Embryonic facial prominence (tissue), 1 donor: Measurements from ENCODE around the gene FAM111A.
"Not testable (repeated sequence)": the region's sequence is repeated elsewhere in the genome, so short reads cannot be mapped to it uniquely, and the experiment has no call there.

Experiments used
- DNase-seq: peaks from one replicate; pipeline ENCODE4 v3.0.0-alpha.2; 2016; ENCODE audit errors: extremely low spot score

FAM111A gene, protein sequence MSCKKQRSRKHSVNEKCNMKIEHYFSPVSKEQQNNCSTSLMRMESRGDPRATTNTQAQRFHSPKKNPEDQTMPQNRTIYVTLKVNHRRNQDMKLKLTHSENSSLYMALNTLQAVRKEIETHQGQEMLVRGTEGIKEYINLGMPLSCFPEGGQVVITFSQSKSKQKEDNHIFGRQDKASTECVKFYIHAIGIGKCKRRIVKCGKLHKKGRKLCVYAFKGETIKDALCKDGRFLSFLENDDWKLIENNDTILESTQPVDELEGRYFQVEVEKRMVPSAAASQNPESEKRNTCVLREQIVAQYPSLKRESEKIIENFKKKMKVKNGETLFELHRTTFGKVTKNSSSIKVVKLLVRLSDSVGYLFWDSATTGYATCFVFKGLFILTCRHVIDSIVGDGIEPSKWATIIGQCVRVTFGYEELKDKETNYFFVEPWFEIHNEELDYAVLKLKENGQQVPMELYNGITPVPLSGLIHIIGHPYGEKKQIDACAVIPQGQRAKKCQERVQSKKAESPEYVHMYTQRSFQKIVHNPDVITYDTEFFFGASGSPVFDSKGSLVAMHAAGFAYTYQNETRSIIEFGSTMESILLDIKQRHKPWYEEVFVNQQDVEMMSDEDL

DNA sequence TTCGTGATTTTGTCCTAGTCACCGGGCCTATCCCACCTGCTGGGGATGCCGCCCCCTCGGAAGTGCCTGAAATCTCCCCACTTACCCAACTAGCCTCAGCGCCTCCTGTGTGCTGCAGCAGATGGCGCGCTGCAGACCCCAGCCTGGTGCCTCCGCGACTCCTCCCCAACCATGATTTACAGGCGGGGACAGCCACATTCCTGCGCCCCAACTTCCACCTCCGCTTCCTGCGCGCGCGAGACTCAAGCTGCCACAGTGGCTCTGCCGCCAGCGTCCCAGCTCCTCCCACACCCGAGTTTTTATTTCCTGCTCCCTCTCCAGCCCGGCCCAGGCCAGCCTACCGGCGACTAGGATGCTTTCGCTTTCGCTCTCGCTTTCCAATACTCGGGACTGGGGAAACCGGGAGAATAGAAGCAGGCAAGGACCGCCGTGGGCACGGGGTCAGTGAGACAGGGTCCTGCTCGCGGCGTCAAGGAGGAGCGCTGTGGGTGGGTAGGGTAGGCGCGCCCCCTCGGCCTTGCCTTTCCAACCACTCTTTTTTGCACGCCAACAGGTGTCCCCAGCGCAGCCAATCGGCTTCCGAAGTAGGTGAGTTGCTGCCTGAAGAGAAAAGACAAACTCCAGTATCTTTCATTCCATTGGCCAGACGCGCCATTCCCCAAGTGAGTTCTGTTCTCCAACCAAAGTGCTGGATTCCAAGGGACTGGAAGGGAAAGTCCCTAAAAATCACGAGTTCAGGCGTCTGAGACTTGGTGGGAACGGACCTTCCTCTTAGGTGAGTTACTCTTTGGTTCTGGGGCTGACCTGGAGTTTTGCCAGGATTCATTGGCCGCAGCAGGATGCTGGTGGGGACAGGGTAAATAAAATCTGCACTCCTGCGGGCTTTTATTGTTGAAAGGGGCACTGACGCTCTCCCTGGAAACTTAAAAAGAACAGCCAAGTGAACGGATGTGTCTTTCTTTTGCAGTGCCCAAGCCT is at the start of gene FAM111A:
Gene FAM111A, plus strand, starts transcription at position 327 of the 978 bp plus-strand sequence. CDS start 6,017 bp downstream, outside the sequence.
- DNase-seq = peak; percentile 70

GRCh38 chr11:59093576-59093975 is 49.1 kb upstream of the FAM111A start:
- DNase-seq = not testable (repeated sequence)

GRCh38 chr11:59095225-59095624 is 47.4 kb upstream of the FAM111A start:
- DNase-seq = not testable (repeated sequence)

DNA sequence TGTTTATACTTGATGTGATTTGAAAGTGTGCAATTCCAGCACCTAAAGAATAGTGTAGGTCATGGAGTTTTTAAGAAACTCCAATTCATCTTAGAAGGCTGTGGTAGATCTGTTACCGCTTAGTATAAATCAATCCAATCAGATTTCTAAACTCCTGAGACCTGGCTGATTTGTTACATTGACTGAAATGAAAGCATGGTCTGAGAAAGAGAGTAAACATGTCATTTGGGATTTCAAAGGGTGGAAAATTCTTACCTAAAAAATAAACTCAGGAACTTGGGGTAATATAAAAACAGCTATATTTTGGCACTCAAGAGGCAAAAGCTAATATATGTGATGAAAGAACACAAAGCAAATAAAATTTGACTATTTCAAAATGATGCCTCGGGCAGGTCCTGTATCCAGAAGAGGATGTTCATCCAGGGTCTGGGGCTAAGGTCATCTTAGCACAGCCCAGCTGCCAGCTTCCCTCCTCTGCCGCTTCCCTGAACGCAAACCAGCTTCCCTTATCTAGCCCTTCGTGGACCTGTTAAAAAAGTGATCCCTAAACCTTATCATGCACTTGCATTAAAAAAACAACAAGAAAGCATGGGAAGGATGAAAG is 46.6 kb upstream of the FAM111A start:
- not testable (repeated sequence) for DNase-seq

- no peak for DNase-seq
These were observed 45.4 kb upstream of the FAM111A start for GRCh38 chr11:59097113-59097708.

- not testable (repeated sequence) for DNase-seq
These were observed 44.7 kb upstream of the FAM111A start for GRCh38 chr11:59097938-59098337.

GRCh38 chr11:59102259-59102765 is 40.3 kb upstream of the FAM111A start:
- no peak for DNase-seq

- DNase-seq = peak; percentile 59
These were observed 36.0 kb upstream of the FAM111A start, which contains the start of gene FAM111B for GRCh38 chr11:59106363-59107336. FAM111B (plus strand) TSS chr11:59107237; CDS start chr11:59109626, 2,389 bp downstream.

DNA sequence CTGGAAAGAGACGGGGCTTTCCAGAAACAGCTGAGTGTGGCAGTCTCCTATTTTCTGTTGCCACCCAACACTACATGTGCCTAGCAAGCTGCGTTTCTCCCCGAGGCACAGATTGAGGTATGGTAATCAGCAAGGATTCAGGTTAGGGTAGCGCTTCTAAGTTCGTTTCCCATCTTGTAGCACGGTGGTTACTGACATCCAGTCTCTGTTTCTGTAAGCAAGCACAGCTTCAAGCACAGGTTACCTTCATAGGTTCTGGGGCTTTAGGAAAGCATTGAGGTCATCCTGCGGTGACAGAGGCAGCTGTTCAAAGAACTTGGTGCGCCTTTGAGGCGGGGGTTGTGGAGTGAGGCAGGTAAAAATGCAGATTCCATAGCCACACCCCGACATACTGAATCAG is 34.9 kb upstream of the FAM111A start:
- DNase-seq = not testable (repeated sequence)

- no peak for DNase-seq
These were observed 30.2 kb upstream of the FAM111A start for GRCh38 chr11:59112494-59112893.

GRCh38 chr11:59114344-59114743 is 28.3 kb upstream of the FAM111A start:
- DNase-seq = no peak

GRCh38 chr11:59115553-59115952 is 27.1 kb upstream of the FAM111A start:
- DNase-seq = no peak

- DNase-seq = no peak
These were observed 24.9 kb upstream of the FAM111A start for GRCh38 chr11:59117774-59118173.

GRCh38 chr11:59119826-59120225 is 22.8 kb upstream of the FAM111A start:
- DNase-seq = no peak

- DNase-seq = peak; percentile 17
These were observed 6.8 kb upstream of the FAM111A start for GRCh38 chr11:59135648-59136461.

DNA sequence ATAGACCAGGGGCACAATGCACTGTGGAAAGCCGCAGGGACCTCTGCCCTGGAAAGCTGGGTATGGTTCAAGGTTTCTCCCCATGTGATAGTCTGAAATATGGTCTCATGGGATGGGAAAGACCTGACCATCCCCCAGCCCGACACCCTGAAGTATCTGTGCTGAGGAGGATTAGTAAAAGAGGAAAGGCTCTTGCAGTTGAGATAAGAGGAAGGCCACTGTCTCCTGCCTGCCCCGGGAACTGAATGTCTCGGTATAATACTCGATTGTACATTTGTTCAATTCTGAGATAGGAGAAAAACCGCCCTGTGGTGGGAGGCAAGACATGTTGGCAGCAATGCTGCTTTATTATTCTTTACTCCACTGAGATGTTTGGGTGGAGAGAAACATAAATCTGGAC is 6.1 kb upstream of the FAM111A start:
- DNase-seq = not testable (repeated sequence)

DNA sequence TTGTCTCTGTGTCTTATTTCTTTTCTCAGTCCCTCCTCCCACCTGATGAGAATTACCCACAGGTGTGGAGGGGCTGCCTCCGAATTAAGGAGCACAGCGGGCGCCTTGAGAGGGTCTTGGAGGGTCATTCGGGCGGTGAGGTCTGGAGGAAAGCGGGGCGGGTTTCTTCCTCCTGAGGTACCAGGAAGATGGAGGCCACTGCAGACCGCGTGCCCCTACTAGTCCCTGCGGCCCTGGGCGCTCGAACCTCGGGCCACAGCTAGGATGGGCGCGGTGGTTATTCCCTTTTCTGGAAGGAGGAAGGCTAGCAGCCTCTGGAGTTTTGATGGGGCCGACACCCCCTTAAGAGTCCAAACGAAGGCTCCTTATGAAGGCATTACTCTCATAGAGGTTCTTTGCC is 5.5 kb upstream of the FAM111A start:
- no peak for DNase-seq

- no peak for DNase-seq
These were observed 4.0 kb upstream of the FAM111A start for GRCh38 chr11:59138643-59139042.

GRCh38 chr11:59141191-59141590 is 1.5 kb upstream of the FAM111A start:
- no peak for DNase-seq
